Measurements from ENCODE around the gene CCDC136. TPM values are rescaled to one million over a fixed set of nuclear protein-coding genes. Genes with fewer than 3 reads are reported as not detected.

CCDC136 gene
- total RNA-seq, 1 donor, result 7.2 TPM

- Histone ChIP-seq H2AFZ (ENCODE audit: low read length) (no peak overlapping the region), H3K9me3 (ENCODE audit: low read depth, low read length) (no peaks in the 10 kb centered on the region), H3K36me3 (ENCODE audit: insufficient read depth, low read length) (peaks cover 87% of the 10 kb centered on the region), H3K4me3 (ENCODE audit: insufficient read depth, low read length) (no peak overlapping the region), H4K20me1 (ENCODE audit: insufficient read depth, low read length) (peaks cover 28% of the 10 kb centered on the region), H3K27ac (ENCODE audit: low read depth, low read length) (no peak overlapping the region), H3K79me2 (ENCODE audit: insufficient read depth, low read length) (no peaks in the 10 kb centered on the region), H3K27me3 (ENCODE audit: insufficient read depth, low read length) (no peaks in the 10 kb centered on the region), H3K4me2 (ENCODE audit: insufficient read depth, low read length) (no peak overlapping the region), H3K4me1 (ENCODE audit: insufficient read depth, low read length) (no peaks in the 10 kb centered on the region)
- DNase-seq (ENCODE audit: insufficient read length, low spot score, missing footprints), result no peak
- TF ChIP-seq CTCF (IDR thresholded peaks at IDR 0.05; ENCODE audit: extremely low read depth, low read depth, low read length), result no peak
These were observed 60.9 kb downstream of the CCDC136 start for GRCh38 chr7:128852537-128853254.

GRCh38 chr7:128853799-128854198 lies 62.0 kb downstream of the CCDC136 start:
- Histone ChIP-seq H4K20me1 (ENCODE audit: insufficient read depth, low read length) (peaks cover 23% of the 10 kb centered on the region), H3K27me3 (ENCODE audit: insufficient read depth, low read length) (no peaks in the 10 kb centered on the region), H2AFZ (ENCODE audit: low read length) (no peak overlapping the region), H3K79me2 (ENCODE audit: insufficient read depth, low read length) (no peaks in the 10 kb centered on the region), H3K4me1 (ENCODE audit: insufficient read depth, low read length) (no peaks in the 10 kb centered on the region), H3K36me3 (ENCODE audit: insufficient read depth, low read length) (peaks cover 83% of the 10 kb centered on the region), H3K4me2 (ENCODE audit: insufficient read depth, low read length) (no peak overlapping the region), H3K27ac (ENCODE audit: low read depth, low read length) (no peak overlapping the region), H3K4me3 (ENCODE audit: insufficient read depth, low read length) (no peak overlapping the region), H3K9me3 (ENCODE audit: low read depth, low read length) (no peaks in the 10 kb centered on the region)
- peak; percentile 81 for DNase-seq (ENCODE audit: insufficient read length, low spot score, missing footprints)
- TF ChIP-seq CTCF (IDR thresholded peaks at IDR 0.05; ENCODE audit: extremely low read depth, low read depth, low read length), result no peak

GRCh38 chr7:128854396-128854795 lies 62.6 kb downstream of the CCDC136 start:
- no peak for TF ChIP-seq CTCF (IDR thresholded peaks at IDR 0.05; ENCODE audit: extremely low read depth, low read depth, low read length)
- no peak overlapping the region for H3K27ac ChIP-seq (ENCODE audit: low read depth, low read length)
- H3K4me3 ChIP-seq (ENCODE audit: insufficient read depth, low read length), result no peak overlapping the region
- H3K4me2 ChIP-seq (ENCODE audit: insufficient read depth, low read length), result no peak overlapping the region
- DNase-seq (ENCODE audit: insufficient read length, low spot score, missing footprints), result no peak
- H3K27me3 ChIP-seq (ENCODE audit: insufficient read depth, low read length), result no peaks in the 10 kb centered on the region
- H4K20me1 ChIP-seq (ENCODE audit: insufficient read depth, low read length), result peaks cover 23% of the 10 kb centered on the region
- no peaks in the 10 kb centered on the region for H3K79me2 ChIP-seq (ENCODE audit: insufficient read depth, low read length)
- H3K9me3 ChIP-seq (ENCODE audit: low read depth, low read length), result no peaks in the 10 kb centered on the region
- peaks cover 84% of the 10 kb centered on the region for H3K36me3 ChIP-seq (ENCODE audit: insufficient read depth, low read length)
- H2AFZ ChIP-seq (ENCODE audit: low read length), result no peak overlapping the region
- no peaks in the 10 kb centered on the region for H3K4me1 ChIP-seq (ENCODE audit: insufficient read depth, low read length)

- H3K4me2 ChIP-seq (ENCODE audit: insufficient read depth, low read length), result no peak overlapping the region
- H3K9me3 ChIP-seq (ENCODE audit: low read depth, low read length), result no peaks in the 10 kb centered on the region
- H2AFZ ChIP-seq (ENCODE audit: low read length), result no peak overlapping the region
- peaks cover 81% of the 10 kb centered on the region for H3K36me3 ChIP-seq (ENCODE audit: insufficient read depth, low read length)
- DNase-seq (ENCODE audit: insufficient read length, low spot score, missing footprints), result no peak
- H3K4me3 ChIP-seq (ENCODE audit: insufficient read depth, low read length), result no peak overlapping the region
- H4K20me1 ChIP-seq (ENCODE audit: insufficient read depth, low read length), result peaks cover 23% of the 10 kb centered on the region
- H3K79me2 ChIP-seq (ENCODE audit: insufficient read depth, low read length), result no peaks in the 10 kb centered on the region
- TF ChIP-seq CTCF (IDR thresholded peaks at IDR 0.05; ENCODE audit: extremely low read depth, low read depth, low read length), result no peak
- H3K27ac ChIP-seq (ENCODE audit: low read depth, low read length), result no peak overlapping the region
- H3K27me3 ChIP-seq (ENCODE audit: insufficient read depth, low read length), result no peaks in the 10 kb centered on the region
- H3K4me1 ChIP-seq (ENCODE audit: insufficient read depth, low read length), result no peaks in the 10 kb centered on the region
These were observed 63.8 kb downstream of the CCDC136 start for GRCh38 chr7:128855559-128855958.

Measured in osteoblast (primary cell).